T-cell (primary cell): ENCODE results near the gene CRYBA1. TPM values are rescaled to one million over a fixed set of nuclear protein-coding genes. Genes with fewer than 3 reads are reported as not detected.

Experiments
- ATAC-seq, 4 experiments: fragments of 200-7000 bp in 3 of 4; fragments of 150-1000 bp in 1 of 4; cut with Tn5 transposase; replicated peaks in 1 of 4; 1 replicate in 3 of 4; 2 replicates in 1 of 4; pipeline ENCODE4 v1.10.0; 2021; ENCODE audit warnings: moderate library complexity in 3 of 4, mild to moderate bottlenecking in 2 of 4, moderate number of reproducible peaks in 1 of 4
- CTCF ChIA-PET, 2 donors: fragments of 300-600 bp; sonication (Branson Sonifier 250); formaldehyde crosslinking; loops; one replicate each; lab custom pipeline; 2022; ENCODE audit warnings: antibody characterized with exemption in 2 of 2; lab: Charles Lee
- POLR2A ChIA-PET, 2 donors: fragments of 300-600 bp; sonication (Branson Sonifier 250); formaldehyde crosslinking; loops; one replicate each; lab custom pipeline; 2022; ENCODE audit warnings: antibody characterized with exemption in 2 of 2; lab: Charles Lee
- DNase-seq, 35 experiments: peaks; one replicate each; pipeline versions ENCODE4 v3.0.0 to v3.0.0-alpha.2; 2013 to 2023
- H3K27ac ChIP-seq: one replicate; pipeline ENCODE4 v1.5.1; 2013; ENCODE audit warnings: low read length
- H3K27me3 ChIP-seq, 2 experiments: replicated peaks in 1 of 2; 1 replicate in 1 of 2; 2 replicates in 1 of 2; pipeline versions ENCODE4 v1.6.1 to v1.7.0; 2013; ENCODE audit warnings: low read length in 1 of 2, mixed read lengths in 1 of 2; ENCODE audit not compliant: control insufficient read depth in 2 of 2, insufficient read depth in 2 of 2; ENCODE audit errors: extremely low read depth in 1 of 2
- H3K36me3 ChIP-seq, 2 donors: 1 replicate in 1 of 2; 2 replicates in 1 of 2; pipeline versions ENCODE4 v1.6.1 to v1.7.0; 2013; ENCODE audit warnings: low read length in 1 of 2; ENCODE audit not compliant: control insufficient read depth in 2 of 2, insufficient read depth in 1 of 2; ENCODE audit errors: extremely low read depth in 1 of 2
- H3K4me1 ChIP-seq, 2 experiments: 1 replicate in 1 of 2; 2 replicates in 1 of 2; pipeline versions ENCODE4 v1.6.1 to v1.7.0; 2013; ENCODE audit warnings: low read length in 2 of 2, mixed read lengths in 1 of 2; ENCODE audit not compliant: insufficient read depth in 2 of 2, control insufficient read depth in 1 of 2; ENCODE audit errors: extremely low read depth in 1 of 2
- H3K4me3 ChIP-seq, 2 donors: 1 replicate in 1 of 2; 2 replicates in 1 of 2; pipeline versions ENCODE4 v1.5.1 to v1.7.0; 2013; ENCODE audit warnings: mild to moderate bottlenecking in 2 of 2, low read length in 1 of 2, moderate library complexity in 1 of 2; ENCODE audit not compliant: control insufficient read depth in 1 of 2; ENCODE audit errors: extremely low read depth in 1 of 2
- H3K9me3 ChIP-seq: 2 replicates; pipeline ENCODE4 v1.7.0; 2013
- H3K27ac Mint-ChIP-seq, 2 donors: one replicate each; pipeline ENCODE4 v1.8.0; 2020 to 2021; ENCODE audit warnings: mild to moderate bottlenecking in 2 of 2, mixed read lengths in 2 of 2
- H3K27me3 Mint-ChIP-seq, 2 donors: one replicate each; pipeline ENCODE4 v1.8.0; 2021 to 2022; ENCODE audit warnings: mixed read lengths in 2 of 2
- H3K36me3 Mint-ChIP-seq: one replicate; pipeline ENCODE4 v1.8.0; 2021; ENCODE audit warnings: mixed read lengths
- H3K4me1 Mint-ChIP-seq, 3 donors: one replicate each; pipeline ENCODE4 v1.8.0; 2020 to 2022; ENCODE audit warnings: mixed read lengths in 3 of 3, mild to moderate bottlenecking in 1 of 3
- H3K4me3 Mint-ChIP-seq, 3 donors: one replicate each; pipeline ENCODE4 v1.8.0; 2020 to 2022; ENCODE audit warnings: mild to moderate bottlenecking in 3 of 3, mixed read lengths in 3 of 3, moderate library complexity in 3 of 3
- H3K9me3 Mint-ChIP-seq, 3 donors: one replicate each; pipeline ENCODE4 v1.8.0; 2020 to 2022; ENCODE audit warnings: mixed read lengths in 3 of 3
- WGBS: methylation state at CpG from one replicate; pipeline ENCODE4 v1.1.5; 2013; ENCODE audit warnings: missing lambda C conversion rate; ENCODE audit not compliant: insufficient coverage; 5-methylcytosine and 5-hydroxymethylcytosine counted together
- total RNA-seq, 35 experiments: library from RNA in 6 of 35; stranded (reverse) in 6 of 35; fragments of 120-200 nt in 1 of 35; gene quantifications; one replicate each; pipeline versions ENCODE4 v1.2.1 to v1.2.4 and lab custom pipeline; 2013 to 2026

The CRYBA1 gene
- total RNA-seq, 5 donors from 2014 or later (not counting 1 experiment from before 2014, with no cell fraction given), result not detected

- peaks cover 7% of the 10 kb centered on the region for H3K9me3 ChIP-seq
- ATAC-seq (peak in 1 of 4 experiments; percentile 13), DNase-seq (peak in 1 of 35 experiments; percentile 25)
- POLR2A ChIA-PET, result interaction anchor here in 1 of 2 donors (0.9 kb wide), 1 partner anchor 7 kb away, joined by 3 read pairs; no protein-coding TSS in a partner anchor
- H3K36me3 ChIP-seq, result peaks cover 25 to 79% of the 10 kb centered on the region in 2 donors
- Mint-ChIP-seq H3K9me3 (peaks cover 0 to 5% (median 4%) of the 10 kb centered on the region in 3 donors), H3K27me3 (no peaks in the 10 kb centered on the region), H3K4me3 (peak overlapping the region; percentile 13 to 53 (median 37)), H3K4me1 (peaks cover 72 to 76% (median 73%) of the 10 kb centered on the region in 3 donors), H3K36me3 (peaks cover 64% of the 10 kb centered on the region), H3K27ac (peak overlapping the region in 1 of 2 donors; percentile 39)
- CTCF ChIA-PET, result interaction anchor here in 1 of 2 donors (1.2 to 2.0 kb wide), 2 partner anchors 9 kb away, joined by 5 read pairs; no protein-coding TSS in a partner anchor
- no peak overlapping the region for H3K4me3 ChIP-seq
- 65% methylated on average over 3 of the region's 5 CpGs for WGBS
- H3K27ac ChIP-seq, result no peak overlapping the region
- H3K4me1 ChIP-seq, result peaks cover 10 to 23% of the 10 kb centered on the region in 2 experiments
- no peaks in the 10 kb centered on the region for H3K27me3 ChIP-seq
Measured at GRCh38 chr17:29283496-29283895, 36.8 kb downstream of the CRYBA1 start.

- no peaks in the 10 kb centered on the region for H3K27me3 Mint-ChIP-seq
- Histone ChIP-seq H3K27ac (no peak overlapping the region), H3K36me3 (peaks cover 25 to 79% of the 10 kb centered on the region in 2 donors), H3K4me1 (peaks cover 12 to 26% of the 10 kb centered on the region in 2 experiments), H3K4me3 (no peak overlapping the region), H3K27me3 (no peaks in the 10 kb centered on the region), H3K9me3 (peaks cover 7% of the 10 kb centered on the region)
- DNase-seq (no peak), ATAC-seq (no peak)
- no peak overlapping the region for H3K27ac Mint-ChIP-seq
- CTCF ChIA-PET, result interaction anchor here in 1 of 2 donors (2.0 kb wide), 1 partner anchor 10 kb away, joined by 5 read pairs; no protein-coding TSS in a partner anchor
- whole genome bisulfite sequencing, result no CpG with 5 or more reads among the region's 2 CpGs
- peak overlapping the region in 1 of 3 donors; percentile 53 for H3K4me3 Mint-ChIP-seq
- POLR2A ChIA-PET, result no interaction called here
- H3K9me3 Mint-ChIP-seq, result peaks cover 0 to 5% (median 4%) of the 10 kb centered on the region in 3 donors
- H3K4me1 Mint-ChIP-seq, result peaks cover 73 to 77% (median 76%) of the 10 kb centered on the region in 3 donors
- peaks cover 63% of the 10 kb centered on the region for H3K36me3 Mint-ChIP-seq
Measured at GRCh38 chr17:29283961-29284360, 37.3 kb downstream of the CRYBA1 start.

- H3K27me3 ChIP-seq, result no peaks in the 10 kb centered on the region
- ChIA-PET POLR2A (no interaction called here), CTCF (interaction anchor here (0.6 to 1.9 kb wide), 4 partner anchors 39 to 1188 kb away, joined by 3 to 13 read pairs (median 5); no protein-coding TSS in a partner anchor)
- peaks cover 34 to 38% of the 10 kb centered on the region in 2 experiments for H3K4me1 ChIP-seq
- no peak overlapping the region for H3K4me3 ChIP-seq
- no peaks in the 10 kb centered on the region for H3K9me3 ChIP-seq
- Mint-ChIP-seq H3K9me3 (no peaks in the 10 kb centered on the region), H3K27ac (peak overlapping the region; percentile 32 to 55), H3K4me1 (peaks cover 74 to 83% (median 74%) of the 10 kb centered on the region in 3 donors), H3K27me3 (no peaks in the 10 kb centered on the region), H3K4me3 (peak overlapping the region; percentile 37 to 99 (median 44)), H3K36me3 (peaks cover 29% of the 10 kb centered on the region)
- DNase-seq, result no peak
- no peak for ATAC-seq
- WGBS, result 94% methylated on average over 8 of the region's 9 CpGs
- peaks cover 7 to 42% of the 10 kb centered on the region in 2 donors for H3K36me3 ChIP-seq
- peak overlapping the region; percentile 25 for H3K27ac ChIP-seq
Measured at GRCh38 chr17:29289852-29290251, 43.2 kb downstream of the CRYBA1 start.

GRCh38 chr17:29291163-29291752 lies 44.6 kb downstream of the CRYBA1 start:
- CTCF ChIA-PET, result interaction anchor here (0.6 to 1.9 kb wide), 18 partner anchors 10 to 826 kb away, joined by 3 to 18 read pairs (median 4); partner anchors contain the start of gene MYO18A (in 1 of the 2)
- Histone ChIP-seq H3K27ac (peak overlapping the region; percentile 65), H3K4me1 (peaks cover 32 to 44% of the 10 kb centered on the region in 2 experiments), H3K27me3 (no peaks in the 10 kb centered on the region), H3K4me3 (peak overlapping the region; percentile 23 to 65), H3K9me3 (no peaks in the 10 kb centered on the region), H3K36me3 (peaks cover 2 to 29% of the 10 kb centered on the region in 2 donors)
- Mint-ChIP-seq H3K27me3 (no peaks in the 10 kb centered on the region), H3K4me1 (peaks cover 68 to 79% (median 69%) of the 10 kb centered on the region in 3 donors), H3K36me3 (peaks cover 24% of the 10 kb centered on the region), H3K27ac (peak overlapping the region; percentile 88 to 90), H3K9me3 (no peaks in the 10 kb centered on the region), H3K4me3 (peak overlapping the region; percentile 87 to 99 (median 88))
- DNase-seq, result peak in 11 of 35 experiments; percentile 4 to 79 (median 14)
- no CpG with 5 or more reads among the region's 5 CpGs for WGBS
- POLR2A ChIA-PET, result interaction anchor here in 1 of 2 donors (0.8 kb wide), 1 partner anchor 8 kb away, joined by 3 read pairs; no protein-coding TSS in a partner anchor
- ATAC-seq, result no peak

GRCh38 chr17:29292071-29292991 lies 45.7 kb downstream of the CRYBA1 start:
- Mint-ChIP-seq H3K27me3 (no peaks in the 10 kb centered on the region), H3K36me3 (peaks cover 13% of the 10 kb centered on the region), H3K4me3 (peak overlapping the region; percentile 99 to 100 (median 100)), H3K27ac (peak overlapping the region; percentile 100), H3K4me1 (peaks cover 57 to 68% (median 58%) of the 10 kb centered on the region in 3 donors), H3K9me3 (no peaks in the 10 kb centered on the region)
- ATAC-seq (peak; percentile 1 to 12 (median 8)), DNase-seq (peak; percentile 13 to 73 (median 47))
- H3K36me3 ChIP-seq, result peaks cover 0 to 18% of the 10 kb centered on the region in 2 donors
- H3K27ac ChIP-seq, result peak overlapping the region; percentile 87
- no peaks in the 10 kb centered on the region for H3K9me3 ChIP-seq
- CTCF ChIA-PET, result interaction anchor here (0.6 to 1.4 kb wide), 16 partner anchors 9 to 832 kb away, joined by 3 to 14 read pairs (median 4); no protein-coding TSS in a partner anchor
- H3K27me3 ChIP-seq, result no peaks in the 10 kb centered on the region
- peaks cover 32 to 42% of the 10 kb centered on the region in 2 experiments for H3K4me1 ChIP-seq
- 0% methylated on average over 15 of the region's 77 CpGs for WGBS
- H3K4me3 ChIP-seq, result peak overlapping the region; percentile 78 to 98
- POLR2A ChIA-PET, result interaction anchor here in 1 of 2 donors (0.6 to 0.7 kb wide), 6 partner anchors 16 to 443 kb away, joined by 3 to 7 read pairs (median 4); no protein-coding TSS in a partner anchor
